ELF-1 (cell line): Measurements from ENCODE around the gene SIL1.

Experiments used
- DNase-seq: peaks from one replicate; pipeline ENCODE4 v3.0.0-alpha.2; 2016; ENCODE audit warnings: low read depth, low spot score

Gene SIL1

DNA sequence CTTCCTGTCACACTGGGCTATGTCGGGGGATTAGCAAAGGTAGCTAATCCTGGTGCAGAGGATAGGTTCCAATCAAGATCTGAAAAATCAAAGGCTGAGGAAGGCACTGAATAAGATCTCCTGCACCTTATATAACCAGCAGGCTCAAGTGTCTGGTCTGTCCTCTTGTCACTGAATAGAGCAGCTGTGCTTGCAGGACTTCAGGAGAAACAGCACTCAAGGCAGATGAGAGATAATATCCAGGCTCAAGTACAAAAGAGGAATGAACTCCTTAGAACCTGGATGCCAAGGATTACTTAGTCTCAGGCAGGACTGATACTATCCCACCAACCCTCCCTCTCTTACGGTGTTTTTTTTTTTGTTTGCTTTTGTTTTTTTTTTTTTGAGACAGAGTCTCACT, 214.2 kb downstream of the SIL1 start:
- no peak for DNase-seq

- no peak for DNase-seq
These were observed 216.6 kb downstream of the SIL1 start for GRCh38 chr5:138981586-138981985.

DNA sequence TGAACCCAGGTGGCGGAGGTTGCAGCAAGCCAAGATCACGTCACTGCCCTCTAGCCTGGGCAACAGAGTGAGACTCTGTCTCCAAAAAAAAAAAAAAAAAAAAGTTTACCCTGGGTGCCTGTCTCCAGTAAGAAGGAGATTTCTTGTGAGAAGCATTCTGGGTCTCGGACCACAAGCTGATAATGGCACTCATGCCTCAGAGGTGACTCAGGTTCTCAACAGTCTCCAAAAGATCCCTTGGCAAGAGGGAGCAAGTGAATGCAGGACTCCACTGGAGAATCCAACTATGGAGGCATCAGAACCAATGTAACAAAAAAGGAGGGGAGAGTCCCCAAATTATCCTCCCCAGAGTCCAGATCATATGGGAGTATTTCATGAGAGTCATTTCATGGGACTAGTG, 217.0 kb downstream of the SIL1 start:
- no peak for DNase-seq

DNA sequence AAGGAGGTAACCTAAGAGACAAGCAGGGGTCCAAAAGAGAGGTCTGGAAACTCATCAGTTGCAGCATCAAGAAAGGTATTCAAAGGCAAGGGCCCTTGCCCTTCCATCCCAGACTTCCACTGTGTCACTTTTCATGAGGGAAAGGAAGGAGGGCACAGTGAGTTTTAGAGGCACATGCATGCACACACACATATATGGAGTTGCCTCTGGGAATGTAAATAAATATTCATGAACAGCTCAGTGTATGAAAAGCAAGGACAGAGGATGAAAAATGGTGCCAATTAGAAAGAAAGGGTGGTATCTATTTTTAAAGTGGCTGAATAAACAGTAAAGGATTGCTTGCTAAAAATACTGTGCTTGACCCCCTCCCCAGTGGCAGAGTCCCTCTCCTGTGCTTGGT, 217.7 kb downstream of the SIL1 start:
- DNase-seq: no peak

GRCh38 chr5:138979684-138980280, 218.4 kb downstream of the SIL1 start:
- DNase-seq: no peak

DNA sequence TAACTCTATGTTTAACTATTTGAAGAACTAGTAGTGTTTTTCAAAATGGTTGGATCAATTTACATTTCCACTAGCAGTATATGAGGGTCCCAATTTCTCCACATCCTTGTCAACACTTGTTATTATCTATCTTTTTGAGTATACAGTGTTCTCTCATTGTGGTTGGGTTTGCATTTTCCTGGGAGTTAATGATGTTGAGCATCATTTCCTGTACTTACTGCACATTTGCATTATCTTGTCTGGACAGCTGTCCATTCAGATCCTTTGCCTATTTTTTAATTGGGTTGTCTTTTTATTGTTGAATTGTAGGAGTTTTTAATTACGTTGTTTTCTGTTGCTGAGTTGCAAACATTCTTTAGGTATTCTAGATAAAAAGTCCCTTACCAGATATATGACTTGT, 219.6 kb downstream of the SIL1 start:
- DNase-seq: no peak

DNA sequence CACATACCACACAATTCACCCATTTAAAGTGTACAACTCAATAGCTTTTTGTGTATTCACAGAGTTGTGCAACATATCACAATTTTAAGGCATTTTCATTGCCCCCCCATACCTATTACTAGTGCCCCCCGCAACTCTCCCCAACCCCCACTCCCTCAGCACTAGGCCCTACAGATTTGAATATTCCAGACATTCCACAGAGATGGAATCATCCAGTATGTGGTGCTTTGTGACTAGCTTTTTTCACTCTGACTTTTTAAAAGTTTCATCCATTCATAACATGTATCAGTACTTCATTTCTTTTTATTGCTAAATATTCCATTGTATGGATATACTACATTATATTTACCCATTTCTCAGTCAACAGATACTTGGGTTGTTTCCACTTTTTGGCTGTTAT, 220.1 kb downstream of the SIL1 start:
- no peak for DNase-seq

GRCh38 chr5:138975098-138975847, 222.9 kb downstream of the SIL1 start:
- no peak for DNase-seq

DNA sequence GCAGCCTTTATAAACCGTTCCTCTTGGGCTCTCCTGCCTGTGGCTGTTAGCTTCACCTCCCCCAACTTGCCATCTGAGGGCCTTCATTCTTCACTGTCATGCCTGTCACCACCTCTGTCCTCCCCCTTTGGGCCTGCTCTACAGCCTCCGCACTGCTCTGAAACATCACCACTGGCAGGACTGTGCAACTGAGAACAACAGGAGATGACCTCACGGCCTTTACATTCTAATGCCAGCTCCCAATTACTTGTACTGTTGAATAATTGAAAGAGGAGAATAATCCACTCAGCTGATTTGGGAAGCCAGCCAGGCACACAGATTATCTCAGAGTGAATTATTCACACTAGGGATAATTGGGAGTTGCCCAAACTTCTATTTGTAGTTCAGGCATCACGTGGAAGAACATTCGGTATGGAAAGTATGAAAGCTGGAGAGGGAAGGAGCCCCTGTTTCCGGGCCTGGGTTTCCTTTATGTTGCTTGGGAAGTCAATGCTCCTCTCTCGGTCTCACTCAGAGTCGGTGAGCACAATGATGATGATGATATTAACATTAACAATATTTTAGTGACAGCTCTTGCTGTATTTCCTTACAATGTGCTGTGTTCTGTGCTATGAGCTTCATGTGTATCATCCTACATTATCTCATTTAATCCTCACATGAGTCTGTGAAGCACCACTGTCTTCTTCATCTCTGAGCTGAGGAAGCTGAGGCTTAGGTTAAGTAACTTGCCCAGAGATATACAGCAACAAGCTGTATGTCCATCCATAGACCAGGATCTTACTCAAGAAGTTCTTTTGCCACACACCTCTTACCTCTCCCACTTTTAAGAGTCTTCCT, 223.7 kb downstream of the SIL1 start:
- DNase-seq: peak; percentile 61

- DNase-seq: no peak
These were observed 225.3 kb downstream of the SIL1 start for GRCh38 chr5:138972836-138973235.

GRCh38 chr5:138972230-138972629, 225.9 kb downstream of the SIL1 start:
- no peak for DNase-seq

DNA sequence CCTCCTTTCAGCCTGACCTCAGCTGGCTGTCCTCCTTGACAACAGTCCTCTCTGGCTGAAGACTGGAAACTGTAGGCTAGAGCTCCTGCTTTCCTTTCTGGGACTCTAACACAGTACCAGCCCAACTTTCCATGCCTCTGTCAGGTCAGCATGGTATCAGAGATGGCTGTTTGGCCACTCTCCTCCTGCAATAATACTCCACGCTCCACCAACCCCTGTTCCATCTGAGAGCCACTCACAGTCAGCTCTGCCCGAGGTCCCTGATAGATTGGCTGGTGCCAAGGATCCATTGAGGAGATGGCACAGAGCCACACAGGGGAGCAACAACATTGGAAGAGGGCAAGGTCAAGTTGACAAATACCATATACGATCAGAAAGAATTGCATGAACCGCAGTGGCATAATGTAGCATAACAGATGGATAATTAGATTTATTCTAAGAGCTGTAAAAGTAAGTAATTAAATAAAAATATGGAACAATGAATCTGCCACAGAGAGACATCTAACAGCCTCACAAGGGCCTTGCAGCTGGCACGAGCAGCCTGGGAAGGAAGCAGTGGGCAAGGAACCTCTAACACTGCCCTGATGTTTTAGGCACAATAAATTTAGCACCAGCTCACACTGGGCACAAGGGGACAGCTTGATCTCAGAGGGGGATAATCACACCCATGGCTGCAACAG, 228.7 kb downstream of the SIL1 start:
- DNase-seq: no peak

DNA sequence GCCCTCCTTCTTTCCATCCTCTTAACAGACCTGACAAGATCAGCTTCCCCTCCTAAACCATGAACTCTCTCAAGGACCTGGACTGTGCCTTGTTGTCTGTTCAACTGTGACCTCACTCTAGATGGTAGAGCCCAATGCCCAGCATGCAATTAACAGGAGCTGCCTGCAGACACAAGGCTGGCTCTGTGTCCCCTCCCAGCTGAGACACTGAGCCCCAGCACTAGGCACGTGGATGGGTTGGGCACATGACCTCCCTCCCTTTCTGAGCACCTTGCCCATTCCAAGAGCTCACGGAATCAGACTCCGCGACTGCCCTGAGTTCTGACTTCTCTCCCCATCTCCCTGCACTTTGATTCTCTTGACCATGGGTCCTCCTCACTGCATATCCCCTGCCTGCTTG, 229.6 kb downstream of the SIL1 start:
- no peak for DNase-seq

- DNase-seq: no peak
These were observed 230.2 kb downstream of the SIL1 start for GRCh38 chr5:138967791-138968448.

GRCh38 chr5:138966236-138966985, 231.8 kb downstream of the SIL1 start:
- DNase-seq: no peak

GRCh38 chr5:138965626-138966025, 232.5 kb downstream of the SIL1 start:
- DNase-seq: no peak

DNA sequence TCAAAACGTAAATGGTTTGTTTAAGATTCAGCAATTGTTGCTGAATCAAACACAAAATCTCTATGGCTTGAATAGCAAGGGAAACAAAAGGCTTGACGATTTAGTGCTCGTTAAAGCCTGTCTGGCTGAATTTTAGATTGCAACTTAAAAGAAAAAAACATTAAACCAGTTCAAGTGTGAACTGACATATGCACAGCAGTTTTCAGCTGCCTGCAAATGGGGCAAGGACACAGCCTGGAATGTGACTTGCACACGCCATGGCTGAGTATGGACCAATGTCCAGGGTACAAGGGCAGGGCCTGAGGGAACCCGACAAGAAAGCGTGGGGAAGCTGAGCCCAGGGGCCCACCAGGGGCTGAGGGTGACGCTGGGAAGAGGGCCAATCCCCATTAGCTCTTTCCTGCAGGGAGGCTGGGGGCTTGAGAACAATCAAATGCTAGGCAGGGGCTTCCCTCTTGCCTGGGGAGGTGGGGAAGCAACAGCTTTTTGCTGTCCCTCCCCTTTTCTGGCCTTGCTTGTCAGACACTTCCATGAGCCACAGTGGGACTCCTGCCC, 233.4 kb downstream of the SIL1 start:
- peak; percentile 42 for DNase-seq

- DNase-seq: peak; percentile 90
These were observed 234.3 kb downstream of the SIL1 start for GRCh38 chr5:138963763-138964371.

DNA sequence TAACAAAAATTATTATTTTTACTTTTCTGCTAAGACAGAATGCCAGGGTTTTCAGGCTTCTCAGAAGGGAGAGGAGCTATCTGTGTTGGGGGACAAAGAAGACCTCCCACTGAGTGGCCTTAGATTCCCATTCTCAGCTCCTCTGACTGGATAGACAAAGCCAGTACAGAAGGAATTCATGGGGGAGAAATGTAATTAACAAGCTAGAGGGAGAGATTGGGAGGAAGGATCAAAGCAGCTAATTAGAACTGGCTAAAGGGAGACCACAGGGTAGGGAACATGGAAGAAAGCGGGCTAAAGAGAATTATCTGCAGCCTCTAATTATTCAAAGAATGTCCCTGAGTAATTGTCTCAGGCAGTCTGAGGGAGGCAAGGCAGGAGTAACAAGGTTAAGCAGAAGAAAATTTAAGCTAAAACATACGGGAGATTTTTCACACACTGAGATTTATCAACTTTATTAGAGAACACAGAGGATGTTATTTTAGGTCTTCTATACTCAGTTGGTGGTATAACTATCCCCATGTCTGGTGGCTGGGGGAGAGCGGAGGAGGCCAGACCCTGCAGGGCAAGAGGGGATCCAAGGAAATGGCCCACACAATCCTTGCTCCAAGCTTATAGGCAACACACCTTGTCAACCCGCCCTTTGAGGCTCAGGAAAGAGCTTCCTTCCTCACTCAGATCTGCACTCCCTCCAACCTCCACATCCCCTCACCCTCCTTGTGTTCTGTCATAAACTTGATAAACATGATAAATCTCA, 235.4 kb downstream of the SIL1 start:
- peak; percentile 40 for DNase-seq
